Measurements from ENCODE around the gene KLF11. TPM values are rescaled to one million over a fixed set of nuclear protein-coding genes. Genes with fewer than 3 reads are reported as not detected.

The KLF11 gene
- polyA plus RNA-seq, 2 of the 4 experiments (the other 2 are of a cell fraction) = 2.8 to 8.2 TPM

DNA sequence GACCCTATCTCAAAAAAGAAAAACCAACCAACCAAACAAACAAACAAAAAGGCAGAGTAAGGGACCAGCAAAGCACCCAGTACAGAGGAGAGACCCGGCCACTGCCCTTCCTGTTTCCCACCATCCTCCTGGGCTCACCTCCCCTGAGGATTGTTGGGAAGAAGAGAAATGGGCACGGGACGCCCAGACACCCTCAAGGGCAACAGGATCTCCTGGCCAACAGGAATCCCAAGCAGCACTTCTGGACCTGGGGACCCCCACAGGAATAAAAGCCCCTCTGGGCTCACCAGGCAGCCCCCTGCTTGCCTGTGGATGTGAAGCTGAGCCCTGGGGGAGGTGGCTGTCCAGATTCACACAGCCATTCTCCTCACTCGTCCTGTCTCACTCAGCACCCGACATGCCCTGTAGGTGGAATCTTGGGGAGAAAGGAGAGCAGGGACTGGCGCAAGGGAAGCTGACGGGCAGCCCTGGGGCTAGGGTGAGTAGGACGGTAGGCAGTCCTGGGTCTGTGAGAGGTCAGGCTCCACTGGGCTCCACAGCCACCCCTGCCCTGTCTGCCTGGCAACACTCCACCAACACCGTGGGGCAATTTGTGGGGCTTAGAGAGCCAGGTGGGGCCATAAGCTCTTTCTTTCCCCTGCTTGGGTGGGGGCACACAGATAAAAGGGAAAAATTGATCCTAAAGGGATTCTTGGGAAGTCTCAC is 18.0 kb downstream of the KLF11 start:
- Histone ChIP-seq H3K9me3 (no peaks in the 10 kb centered on the region), H3K4me2 (no peak overlapping the region), H3K4me3 (no peak overlapping the region), H3K4me1 (no peaks in the 10 kb centered on the region), H3K27ac (no peak overlapping the region)
- POLR2A ChIA-PET = no interaction called here
- CTCF ChIA-PET = interaction anchor here (0.6 to 6.5 kb wide), 11 partner anchors 9 to 374 kb away, joined by 3 to 103 read pairs (median 3); no protein-coding TSS in a partner anchor
- TF ChIP-seq, protein P1, sequence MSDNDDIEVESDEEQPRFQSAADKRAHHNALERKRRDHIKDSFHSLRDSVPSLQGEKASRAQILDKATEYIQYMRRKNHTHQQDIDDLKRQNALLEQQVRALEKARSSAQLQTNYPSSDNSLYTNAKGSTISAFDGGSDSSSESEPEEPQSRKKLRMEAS (IDR thresholded peaks at IDR 0.05) = no peak
- TF ChIP-seq MAFK (IDR thresholded peaks at IDR 0.05; ENCODE audit: partially characterized antibody) (no peak), MYC (IDR thresholded peaks at IDR 0.05; ENCODE audit: borderline replicate concordance, low read length) (no peak), POLR2A (IDR thresholded peaks at IDR 0.05; ENCODE audit: low read length) (no peak), HDAC2 (IDR thresholded peaks at IDR 0.05) (no peak), FOXS1 (CRISPR knock-in tag; IDR thresholded peaks at IDR 0.05) (no peak)
- TF ChIP-seq, protein P2, sequence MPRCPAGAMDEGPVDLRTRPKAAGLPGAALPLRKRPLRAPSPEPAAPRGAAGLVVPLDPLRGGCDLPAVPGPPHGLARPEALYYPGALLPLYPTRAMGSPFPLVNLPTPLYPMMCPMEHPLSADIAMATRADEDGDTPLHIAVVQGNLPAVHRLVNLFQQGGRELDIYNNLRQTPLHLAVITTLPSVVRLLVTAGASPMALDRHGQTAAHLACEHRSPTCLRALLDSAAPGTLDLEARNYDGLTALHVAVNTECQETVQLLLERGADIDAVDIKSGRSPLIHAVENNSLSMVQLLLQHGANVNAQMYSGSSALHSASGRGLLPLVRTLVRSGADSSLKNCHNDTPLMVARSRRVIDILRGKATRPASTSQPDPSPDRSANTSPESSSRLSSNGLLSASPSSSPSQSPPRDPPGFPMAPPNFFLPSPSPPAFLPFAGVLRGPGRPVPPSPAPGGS (IDR thresholded peaks at IDR 0.05) = no peak
- no peak for FAIRE-seq
- ATAC-seq = peak in 1 of 2 experiments; percentile 11; a peak in 2 of 6 replicates
- no peak for DNase-seq (ENCODE audit: low read depth in 1 of 2, low spot score in 1 of 2)
- WGBS (ENCODE audit: missing lambda C conversion rate) = 69% methylated on average over 9 of the region's 9 CpGs

DNA sequence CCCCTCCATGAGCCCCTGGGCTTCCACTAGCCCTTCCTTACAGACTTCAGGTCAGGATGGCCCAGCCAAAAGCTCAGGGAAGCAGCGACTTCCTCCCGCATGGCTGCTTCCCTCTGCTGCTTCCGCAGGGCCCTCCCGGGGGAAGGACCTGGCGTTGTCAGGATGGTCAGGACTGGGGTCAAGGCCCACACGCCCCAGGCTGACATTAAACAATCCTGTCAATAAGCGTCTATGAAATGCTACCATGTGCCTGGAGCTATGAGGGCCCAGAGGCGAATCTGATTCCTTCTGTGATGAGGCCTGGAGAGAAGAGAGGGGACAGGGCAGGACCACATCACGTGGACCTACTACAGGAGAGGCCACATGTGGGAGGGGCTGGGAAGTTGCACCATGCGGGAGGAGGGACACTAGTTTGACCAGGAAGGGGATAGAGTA is 19.6 kb downstream of the KLF11 start:
- ATAC-seq = no peak

DNA sequence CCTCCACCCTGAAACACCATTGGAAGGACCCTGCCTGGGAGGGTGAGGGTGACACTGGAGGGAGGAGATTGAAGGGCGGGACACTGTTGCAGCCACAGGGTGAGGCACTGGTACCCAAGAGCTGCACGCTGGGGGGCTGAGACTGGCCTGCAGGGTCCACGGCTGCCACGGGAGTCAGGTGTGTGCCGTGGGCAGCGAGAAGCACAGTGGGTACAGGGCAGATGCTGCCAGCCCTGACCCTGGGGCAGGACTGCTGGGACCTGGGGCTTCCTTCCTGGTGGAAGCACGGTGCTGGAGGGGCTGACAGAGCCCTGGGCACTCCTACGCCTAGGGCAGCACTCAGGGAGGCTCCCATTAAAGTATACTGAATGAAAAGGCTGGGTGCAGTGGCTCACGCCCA is 20.2 kb downstream of the KLF11 start:
- POLR2A ChIA-PET = no interaction called here
- no peak for DNase-seq (ENCODE audit: low read depth in 1 of 2, low spot score in 1 of 2)
- H3K9me3 ChIP-seq = peaks cover 8% of the 10 kb centered on the region; the same call in 1 of the 3 replicates
- H3K4me1 ChIP-seq = no peaks in the 10 kb centered on the region
- H3K27ac ChIP-seq = no peak overlapping the region
- no peak overlapping the region for H3K4me2 ChIP-seq
- ATAC-seq = no peak
- TF ChIP-seq SREBF2 (IDR thresholded peaks at IDR 0.05) = no peak
- WGBS (ENCODE audit: missing lambda C conversion rate) = 78% methylated on average over 9 of the region's 9 CpGs
- no peak overlapping the region for H3K4me3 ChIP-seq
- FAIRE-seq = no peak
- CTCF ChIA-PET = interaction anchor here (0.9 to 27.5 kb wide), 7 partner anchors 9 to 370 kb away, joined by 3 to 612 read pairs (median 3); no protein-coding TSS in a partner anchor

More for the DNA sequence above, 19.6 kb downstream of the KLF11 start:
- H3K27ac ChIP-seq = no peak overlapping the region
- WGBS (ENCODE audit: missing lambda C conversion rate) = 75% methylated on average over 10 of the region's 10 CpGs
- H3K4me2 ChIP-seq = no peak overlapping the region
- no peak for FAIRE-seq
- DNase-seq (ENCODE audit: low read depth in 1 of 2, low spot score in 1 of 2) = no peak
- peaks cover 8% of the 10 kb centered on the region; the same call in 1 of the 3 replicates for H3K9me3 ChIP-seq
- no peaks in the 10 kb centered on the region for H3K4me1 ChIP-seq
- no peak overlapping the region for H3K4me3 ChIP-seq
- TF ChIP-seq, protein P3, sequence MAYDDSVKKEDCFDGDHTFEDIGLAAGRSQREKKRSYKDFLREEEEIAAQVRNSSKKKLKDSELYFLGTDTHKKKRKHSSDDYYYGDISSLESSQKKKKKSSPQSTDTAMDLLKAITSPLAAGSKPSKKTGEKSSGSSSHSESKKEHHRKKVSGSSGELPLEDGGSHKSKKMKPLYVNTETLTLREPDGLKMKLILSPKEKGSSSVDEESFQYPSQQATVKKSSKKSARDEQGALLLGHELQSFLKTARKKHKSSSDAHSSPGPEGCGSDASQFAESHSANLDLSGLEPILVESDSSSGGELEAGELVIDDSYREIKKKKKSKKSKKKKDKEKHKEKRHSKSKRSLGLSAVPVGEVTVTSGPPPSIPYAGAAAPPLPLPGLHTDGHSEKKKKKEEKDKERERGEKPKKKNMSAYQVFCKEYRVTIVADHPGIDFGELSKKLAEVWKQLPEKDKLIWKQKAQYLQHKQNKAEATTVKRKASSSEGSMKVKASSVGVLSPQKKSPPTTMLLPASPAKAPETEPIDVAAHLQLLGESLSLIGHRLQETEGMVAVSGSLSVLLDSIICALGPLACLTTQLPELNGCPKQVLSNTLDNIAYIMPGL (CRISPR knock-in tag; IDR thresholded peaks at IDR 0.05; ENCODE audit: borderline replicate concordance) = no peak
- TF ChIP-seq ZFP36 (IDR thresholded peaks at IDR 0.05; ENCODE audit: borderline replicate concordance, partially characterized antibody) (no peak), NFE2L2 (conservative IDR thresholded peaks at IDR 0.05; ENCODE audit: low read length) (no peak), SMC3 (IDR thresholded peaks at IDR 0.05) (no peak), RFX5 (IDR thresholded peaks at IDR 0.05) (no peak)
- ChIA-PET POLR2A (no interaction called here), CTCF (interaction anchor here (0.9 to 27.5 kb wide), 5 partner anchors 9 to 371 kb away, joined by 3 to 612 read pairs (median 21); no protein-coding TSS in a partner anchor)

DNA sequence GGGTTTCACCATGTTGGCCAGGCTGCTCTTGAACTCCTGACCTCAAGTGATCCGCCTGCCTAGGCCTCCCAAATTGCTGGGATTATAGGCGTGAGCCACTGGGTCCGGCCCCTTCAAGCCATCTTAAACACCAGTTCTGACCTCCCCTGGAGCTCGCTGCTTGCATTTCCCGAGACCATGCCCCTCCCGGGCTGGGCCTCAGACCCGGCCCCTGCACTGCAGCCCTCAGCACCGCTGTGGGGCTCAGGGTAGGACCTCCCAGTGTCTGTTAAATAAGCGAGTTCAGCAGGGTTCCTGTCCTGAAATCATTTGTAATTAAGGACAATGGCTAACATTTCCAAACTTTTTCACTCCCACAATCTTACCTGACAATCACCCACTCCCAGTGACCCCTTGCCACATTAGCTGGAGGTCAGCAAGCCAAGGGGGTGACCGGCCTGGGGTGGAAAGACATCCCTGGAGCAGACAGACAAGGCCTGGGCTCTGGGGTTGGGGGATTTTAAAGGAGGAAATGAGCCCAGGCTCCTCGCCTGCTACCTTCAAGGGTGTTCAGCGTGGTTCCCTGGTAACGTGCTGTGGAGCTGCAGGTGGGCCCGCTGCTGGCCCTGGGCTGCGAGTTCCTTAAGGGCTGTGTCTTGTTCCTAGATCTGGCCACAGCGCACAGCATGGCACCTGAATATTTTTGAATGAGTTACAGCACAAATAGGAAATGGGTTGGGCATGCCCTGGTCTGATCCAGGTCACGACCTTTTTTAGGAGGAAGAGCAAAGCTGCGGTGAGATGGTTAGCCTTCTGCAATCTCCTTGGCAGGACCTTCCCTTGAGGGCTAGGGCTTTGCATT is 21.8 kb downstream of the KLF11 start:
- 83% methylated on average over 18 of the region's 18 CpGs for WGBS (ENCODE audit: missing lambda C conversion rate)

More for the DNA sequence above, 21.8 kb downstream of the KLF11 start:
- no peak for FAIRE-seq
- TF ChIP-seq FOSB (CRISPR knock-in tag; IDR thresholded peaks at IDR 0.05) (no peak), POLR2A (IDR thresholded peaks at IDR 0.05; ENCODE audit: low read length) (no peak), RCOR1 (IDR thresholded peaks at IDR 0.05; ENCODE audit: low read depth, low read length) (no peak), MAZ (IDR thresholded peaks at IDR 0.05; ENCODE audit: borderline replicate concordance, low read depth, low read length) (no peak), CHD4 (IDR thresholded peaks at IDR 0.05; ENCODE audit: borderline replicate concordance) (no peak), RNF2 (IDR thresholded peaks at IDR 0.05; ENCODE audit: borderline replicate concordance, low read depth) (no peak), ESRRA (IDR thresholded peaks at IDR 0.05; ENCODE audit: borderline replicate concordance, low read length) (no peak), EP300 (IDR thresholded peaks at IDR 0.05) (no peak), RARB (CRISPR knock-in tag; IDR thresholded peaks at IDR 0.05) (no peak), TP53 (CRISPR knock-in tag; IDR thresholded peaks at IDR 0.05) (no peak), RFX5 (IDR thresholded peaks at IDR 0.05) (no peak), TFCP2L1 (CRISPR knock-in tag; IDR thresholded peaks at IDR 0.05) (no peak), CBX8 (IDR thresholded peaks at IDR 0.05) (no peak)
- TF ChIP-seq, protein P4, sequence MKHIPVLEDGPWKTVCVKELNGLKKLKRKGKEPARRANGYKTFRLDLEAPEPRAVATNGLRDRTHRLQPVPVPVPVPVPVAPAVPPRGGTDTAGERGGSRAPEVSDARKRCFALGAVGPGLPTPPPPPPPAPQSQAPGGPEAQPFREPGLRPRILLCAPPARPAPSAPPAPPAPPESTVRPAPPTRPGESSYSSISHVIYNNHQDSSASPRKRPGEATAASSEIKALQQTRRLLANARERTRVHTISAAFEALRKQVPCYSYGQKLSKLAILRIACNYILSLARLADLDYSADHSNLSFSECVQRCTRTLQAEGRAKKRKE (CRISPR knock-in tag; IDR thresholded peaks at IDR 0.05; ENCODE audit: low read depth) = no peak
- Histone ChIP-seq H3K4me2 (no peak overlapping the region), H3K4me3 (no peak overlapping the region), H3K4me1 (no peaks in the 10 kb centered on the region), H3K27ac (no peak overlapping the region), H3K9me3 (peaks cover 8% of the 10 kb centered on the region; the same call in 1 of the 3 replicates)
- POLR2A ChIA-PET = no interaction called here
- DNase-seq (ENCODE audit: low read depth in 1 of 2, low spot score in 1 of 2) = no peak
- ATAC-seq = no peak
- CTCF ChIA-PET = interaction anchor here (0.6 to 27.5 kb wide), 11 partner anchors 7 to 368 kb away, joined by 3 to 612 read pairs (median 5); partner anchors contain the start of gene CYS1
